HepG2 (cell line): ENCODE results near the gene KMT2D.

ENCODE experiments used
- CEBPB ChIP-seq: IDR thresholded peaks from 2 replicates; pipeline ENCODE4 v1.6.1; 2011; ENCODE audit warnings: low read depth, low read length, improper control_type of control experiment, borderline replicate concordance
- CHD4 ChIP-seq: fragments of 200-600 bp; sonication (generic); IDR thresholded peaks from 2 replicates; pipeline ENCODE4 v1.7.0; 2017; ENCODE audit warnings: mild to moderate bottlenecking, low read length, borderline replicate concordance
- FOXO4 ChIP-seq: sonication (generic); formaldehyde crosslinking; conservative IDR thresholded peaks from 2 replicates; pipeline ENCODE4 v1.8.1; 2023; ENCODE audit warnings: missing genetic modification reagents
- NKX3-1 ChIP-seq: sonication (generic); formaldehyde crosslinking; IDR thresholded peaks from 2 replicates; pipeline ENCODE4 v1.5.0; 2020; ENCODE audit warnings: missing genetic modification reagents
- POLR2A ChIP-seq, 2 experiments: IDR thresholded peaks; 2 replicates each; pipeline ENCODE4 v1.6.1; 2011; ENCODE audit warnings: low read depth in 2 of 2, low read length in 2 of 2, mild to moderate bottlenecking in 1 of 2, moderate library complexity in 1 of 2; ENCODE audit not compliant: insufficient read depth in 1 of 2
- SMC3 ChIP-seq: IDR thresholded peaks from 2 replicates; pipeline ENCODE4 v1.6.1; 2011; ENCODE audit warnings: low read length, improper control_type of control experiment
- ZNF263 ChIP-seq: sonication (generic); formaldehyde crosslinking; IDR thresholded peaks from 2 replicates; pipeline ENCODE4 v1.4.0; 2020; ENCODE audit warnings: missing genetic modification reagents
- ZNF354B ChIP-seq: sonication (generic); formaldehyde crosslinking; IDR thresholded peaks from 2 replicates; pipeline ENCODE4 v1.8.0; 2022; ENCODE audit warnings: mild to moderate bottlenecking, missing genetic modification reagents
- ZSCAN5A ChIP-seq: sonication (generic); formaldehyde crosslinking; IDR thresholded peaks from 2 replicates; pipeline ENCODE4 v1.8.0; 2022; ENCODE audit warnings: mild to moderate bottlenecking, missing genetic modification reagents, borderline replicate concordance
- TF ChIP-seq, protein P1 (sequence below): sonication (generic); formaldehyde crosslinking; IDR thresholded peaks from 2 replicates; pipeline ENCODE4 v1.5.0; 2020; ENCODE audit warnings: mild to moderate bottlenecking, missing genetic modification reagents, moderate library complexity
- TF ChIP-seq, protein P2 (sequence below): IDR thresholded peaks from 2 replicates; pipeline ENCODE4 v1.6.1; 2016; ENCODE audit warnings: low read depth

DNA sequence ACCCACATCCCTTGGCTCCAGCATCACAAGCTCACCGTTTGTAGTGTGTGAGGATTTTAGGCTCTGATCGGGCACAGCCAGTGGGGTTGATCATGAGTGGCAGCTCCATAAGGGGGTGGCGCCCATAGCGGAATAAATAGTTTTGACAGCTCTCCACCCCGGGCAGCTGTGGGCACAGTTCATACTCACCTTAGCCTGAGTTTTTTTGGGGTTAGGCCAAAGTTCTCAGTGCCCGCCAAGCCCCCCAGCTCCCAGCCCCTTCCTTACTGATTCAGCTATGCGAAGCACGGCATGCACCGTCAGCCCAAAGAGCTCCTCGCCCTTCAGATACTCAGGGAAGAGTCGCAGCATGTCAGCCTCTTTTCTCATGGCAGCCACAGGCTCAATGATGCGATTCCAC, 36.1 kb downstream of the KMT2D start:
- TF ChIP-seq CHD4 (no peak), ZNF354B (CRISPR knock-in tag) (no peak), FOXO4 (CRISPR knock-in tag) (no peak), ZSCAN5A (CRISPR knock-in tag) (no peak), POLR2A (IDR thresholded peaks at IDR 0.05; ENCODE audit: insufficient read depth in 1 of 2, low read depth in 2 of 2, low read length in 2 of 2) (no peak), CEBPB (no peak), ZNF263 (no peak), NKX3-1 (CRISPR knock-in tag) (no peak), SMC3 (no peak)
- TF ChIP-seq, protein P1, sequence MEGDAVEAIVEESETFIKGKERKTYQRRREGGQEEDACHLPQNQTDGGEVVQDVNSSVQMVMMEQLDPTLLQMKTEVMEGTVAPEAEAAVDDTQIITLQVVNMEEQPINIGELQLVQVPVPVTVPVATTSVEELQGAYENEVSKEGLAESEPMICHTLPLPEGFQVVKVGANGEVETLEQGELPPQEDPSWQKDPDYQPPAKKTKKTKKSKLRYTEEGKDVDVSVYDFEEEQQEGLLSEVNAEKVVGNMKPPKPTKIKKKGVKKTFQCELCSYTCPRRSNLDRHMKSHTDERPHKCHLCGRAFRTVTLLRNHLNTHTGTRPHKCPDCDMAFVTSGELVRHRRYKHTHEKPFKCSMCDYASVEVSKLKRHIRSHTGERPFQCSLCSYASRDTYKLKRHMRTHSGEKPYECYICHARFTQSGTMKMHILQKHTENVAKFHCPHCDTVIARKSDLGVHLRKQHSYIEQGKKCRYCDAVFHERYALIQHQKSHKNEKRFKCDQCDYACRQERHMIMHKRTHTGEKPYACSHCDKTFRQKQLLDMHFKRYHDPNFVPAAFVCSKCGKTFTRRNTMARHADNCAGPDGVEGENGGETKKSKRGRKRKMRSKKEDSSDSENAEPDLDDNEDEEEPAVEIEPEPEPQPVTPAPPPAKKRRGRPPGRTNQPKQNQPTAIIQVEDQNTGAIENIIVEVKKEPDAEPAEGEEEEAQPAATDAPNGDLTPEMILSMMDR (CRISPR knock-in tag) = no peak
- TF ChIP-seq, protein P2, sequence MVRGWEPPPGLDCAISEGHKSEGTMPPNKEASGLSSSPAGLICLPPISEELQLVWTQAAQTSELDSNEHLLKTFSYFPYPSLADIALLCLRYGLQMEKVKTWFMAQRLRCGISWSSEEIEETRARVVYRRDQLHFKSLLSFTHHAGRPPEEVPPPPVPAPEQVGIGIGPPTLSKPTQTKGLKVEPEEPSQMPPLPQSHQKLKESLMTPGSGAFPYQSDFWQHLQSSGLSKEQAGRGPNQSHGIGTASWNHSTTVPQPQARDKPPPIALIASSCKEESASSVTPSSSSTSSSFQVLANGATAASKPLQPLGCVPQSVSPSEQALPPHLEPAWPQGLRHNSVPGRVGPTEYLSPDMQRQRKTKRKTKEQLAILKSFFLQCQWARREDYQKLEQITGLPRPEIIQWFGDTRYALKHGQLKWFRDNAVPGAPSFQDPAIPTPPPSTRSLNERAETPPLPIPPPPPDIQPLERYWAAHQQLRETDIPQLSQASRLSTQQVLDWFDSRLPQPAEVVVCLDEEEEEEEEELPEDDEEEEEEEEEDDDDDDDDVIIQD (CRISPR knock-in tag) = no peak
